ENCODE data around the gene PHGDH.
"Not testable (repeated sequence)": the region's sequence is repeated elsewhere in the genome, so short reads cannot be mapped to it uniquely, and the experiment has no call there.

Gene PHGDH

DNA sequence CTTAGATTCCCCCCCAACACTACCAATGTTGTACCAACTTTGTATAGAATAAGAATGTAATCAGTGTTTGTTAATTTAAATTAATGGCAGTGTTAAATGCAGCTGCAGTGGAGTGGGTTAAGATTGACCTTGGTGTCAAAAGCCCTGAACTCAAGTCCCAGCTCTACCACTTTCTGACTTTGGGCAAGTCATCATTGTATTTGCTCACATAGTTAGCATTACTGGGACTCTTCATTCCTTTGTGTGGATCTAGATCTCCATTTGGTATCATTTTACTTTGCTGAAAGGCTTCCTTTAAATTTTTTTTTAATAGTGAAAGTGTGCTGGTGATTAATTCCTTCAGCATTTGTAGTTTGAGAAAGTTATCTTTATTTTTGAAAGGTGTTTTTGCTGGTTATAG is 22.2 kb upstream of the PHGDH start:
- DNase-seq (ENCODE audit: low read depth): no peak
- no peak overlapping the region for H3K4me3 ChIP-seq (replicated peaks; ENCODE audit: low read depth, low read length)
- TF ChIP-seq, protein P1, sequence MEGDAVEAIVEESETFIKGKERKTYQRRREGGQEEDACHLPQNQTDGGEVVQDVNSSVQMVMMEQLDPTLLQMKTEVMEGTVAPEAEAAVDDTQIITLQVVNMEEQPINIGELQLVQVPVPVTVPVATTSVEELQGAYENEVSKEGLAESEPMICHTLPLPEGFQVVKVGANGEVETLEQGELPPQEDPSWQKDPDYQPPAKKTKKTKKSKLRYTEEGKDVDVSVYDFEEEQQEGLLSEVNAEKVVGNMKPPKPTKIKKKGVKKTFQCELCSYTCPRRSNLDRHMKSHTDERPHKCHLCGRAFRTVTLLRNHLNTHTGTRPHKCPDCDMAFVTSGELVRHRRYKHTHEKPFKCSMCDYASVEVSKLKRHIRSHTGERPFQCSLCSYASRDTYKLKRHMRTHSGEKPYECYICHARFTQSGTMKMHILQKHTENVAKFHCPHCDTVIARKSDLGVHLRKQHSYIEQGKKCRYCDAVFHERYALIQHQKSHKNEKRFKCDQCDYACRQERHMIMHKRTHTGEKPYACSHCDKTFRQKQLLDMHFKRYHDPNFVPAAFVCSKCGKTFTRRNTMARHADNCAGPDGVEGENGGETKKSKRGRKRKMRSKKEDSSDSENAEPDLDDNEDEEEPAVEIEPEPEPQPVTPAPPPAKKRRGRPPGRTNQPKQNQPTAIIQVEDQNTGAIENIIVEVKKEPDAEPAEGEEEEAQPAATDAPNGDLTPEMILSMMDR (IDR thresholded peaks at IDR 0.05; ENCODE audit: low read length, missing control alignments): no peak

DNA sequence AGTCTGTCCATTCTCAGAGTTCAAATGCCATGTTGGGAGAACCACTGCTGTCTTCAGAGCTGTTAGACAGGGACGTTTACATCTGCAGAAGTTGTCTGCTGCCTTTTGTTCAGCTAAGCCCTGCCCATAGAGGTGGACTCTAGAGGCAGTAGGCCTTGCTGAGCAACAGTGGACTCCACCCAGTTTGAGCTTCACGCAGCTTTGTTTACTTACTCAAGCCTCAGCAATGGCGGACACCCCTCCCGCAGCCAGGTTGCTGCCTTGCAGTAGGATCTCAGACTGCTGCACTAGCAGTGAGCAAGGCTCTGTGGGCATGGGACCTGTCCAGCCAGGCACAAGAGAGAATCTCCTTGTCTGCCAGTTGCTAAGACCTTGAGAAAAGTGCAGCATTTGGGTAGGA is 14.9 kb upstream of the PHGDH start:
- not testable (repeated sequence) for H3K4me3 ChIP-seq (replicated peaks; ENCODE audit: low read depth, low read length); DNase-seq (ENCODE audit: low read depth)

DNA sequence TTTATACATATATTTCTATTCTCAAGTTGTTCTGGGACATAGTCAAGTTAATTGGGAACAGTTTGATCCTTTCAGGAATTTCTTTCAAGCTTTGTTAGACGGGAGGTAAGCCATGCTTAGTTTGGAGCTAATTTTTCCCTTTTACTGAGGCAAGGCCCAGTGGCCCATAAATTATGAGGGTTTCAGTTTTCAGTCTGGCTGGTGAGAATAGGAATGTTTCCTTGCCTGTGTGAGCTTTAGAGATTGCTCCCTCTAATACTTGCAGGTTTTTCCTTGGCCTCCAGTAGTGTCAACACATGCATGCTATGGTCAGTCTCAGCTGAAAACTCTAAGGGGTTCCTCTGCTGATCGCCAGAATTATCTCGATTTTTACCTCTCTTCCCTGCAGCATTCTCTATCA is 14.1 kb upstream of the PHGDH start:
- no peak overlapping the region for H3K4me3 ChIP-seq (replicated peaks; ENCODE audit: low read depth, low read length)
- no peak for DNase-seq (ENCODE audit: low read depth)
- TF ChIP-seq, protein P1 (IDR thresholded peaks at IDR 0.05; ENCODE audit: low read length, missing control alignments): no peak

DNA sequence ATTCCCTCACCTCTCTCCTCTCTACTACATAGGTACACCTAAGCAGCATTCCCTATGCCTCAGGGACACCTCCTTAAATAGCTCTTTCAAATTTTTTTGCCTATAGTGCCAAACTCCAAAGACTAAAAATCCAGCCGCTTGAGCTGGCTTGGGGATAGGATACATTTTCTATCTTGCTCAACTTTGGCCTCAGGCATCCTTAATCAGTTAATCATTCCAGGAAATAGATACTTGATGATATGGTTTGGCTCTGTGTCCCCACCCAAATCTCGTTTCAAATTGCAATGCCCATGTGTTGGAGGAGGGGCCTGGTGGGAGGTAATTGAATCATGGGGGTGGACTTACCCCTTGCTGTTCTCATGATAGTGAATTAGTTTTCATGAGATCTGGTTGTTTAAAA is 11.4 kb upstream of the PHGDH start:
- TF ChIP-seq, protein P1 (IDR thresholded peaks at IDR 0.05; ENCODE audit: low read length, missing control alignments): no peak
- no peak overlapping the region for H3K4me3 ChIP-seq (replicated peaks; ENCODE audit: low read depth, low read length)
- no peak for DNase-seq (ENCODE audit: low read depth)

DNA sequence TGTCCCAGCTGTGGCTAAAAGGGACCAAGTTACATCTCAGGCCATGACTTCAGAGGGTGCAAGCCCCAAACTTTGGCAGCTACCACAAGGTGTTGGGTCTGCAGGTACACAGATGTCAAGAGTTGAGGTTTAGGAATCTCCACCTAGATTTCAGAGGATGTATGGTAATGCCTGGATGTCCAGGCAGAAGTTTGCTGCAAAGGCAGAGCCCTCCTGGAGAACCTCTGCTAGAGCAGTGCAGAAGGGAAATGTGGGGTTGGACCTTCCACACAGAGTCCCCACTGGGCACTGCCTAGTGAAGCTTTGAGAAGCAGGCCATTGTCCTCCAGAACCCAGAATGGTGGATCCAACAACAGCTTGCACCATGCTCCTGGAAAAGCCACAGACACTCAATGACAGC is 10.1 kb upstream of the PHGDH start:
- TF ChIP-seq, protein P1 (IDR thresholded peaks at IDR 0.05; ENCODE audit: low read length, missing control alignments): no peak
- H3K4me3 ChIP-seq (replicated peaks; ENCODE audit: low read depth, low read length): no peak overlapping the region
- DNase-seq (ENCODE audit: low read depth): no peak

DNA sequence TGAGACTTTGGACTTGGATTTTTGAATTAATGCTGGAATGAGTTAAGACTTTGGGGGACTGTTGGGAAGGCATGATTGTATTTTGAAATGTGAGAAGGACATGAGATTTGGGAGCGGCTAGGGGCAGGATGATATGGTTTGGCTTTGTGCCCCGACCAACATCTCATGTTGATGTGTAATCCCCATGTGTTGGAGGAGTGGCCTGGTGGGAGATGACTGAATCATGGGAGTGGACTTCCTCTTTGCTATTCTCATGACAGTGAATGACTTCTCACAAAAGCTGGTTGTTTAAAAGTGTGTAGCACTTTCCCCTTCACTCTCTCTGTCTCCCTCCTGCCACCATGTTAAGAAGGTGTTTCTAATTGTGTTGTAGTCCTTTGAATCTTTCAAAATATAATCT is 9.3 kb upstream of the PHGDH start:
- DNase-seq (ENCODE audit: low read depth): peak; percentile 69
- TF ChIP-seq, protein P1 (IDR thresholded peaks at IDR 0.05; ENCODE audit: low read length, missing control alignments): no peak

DNA sequence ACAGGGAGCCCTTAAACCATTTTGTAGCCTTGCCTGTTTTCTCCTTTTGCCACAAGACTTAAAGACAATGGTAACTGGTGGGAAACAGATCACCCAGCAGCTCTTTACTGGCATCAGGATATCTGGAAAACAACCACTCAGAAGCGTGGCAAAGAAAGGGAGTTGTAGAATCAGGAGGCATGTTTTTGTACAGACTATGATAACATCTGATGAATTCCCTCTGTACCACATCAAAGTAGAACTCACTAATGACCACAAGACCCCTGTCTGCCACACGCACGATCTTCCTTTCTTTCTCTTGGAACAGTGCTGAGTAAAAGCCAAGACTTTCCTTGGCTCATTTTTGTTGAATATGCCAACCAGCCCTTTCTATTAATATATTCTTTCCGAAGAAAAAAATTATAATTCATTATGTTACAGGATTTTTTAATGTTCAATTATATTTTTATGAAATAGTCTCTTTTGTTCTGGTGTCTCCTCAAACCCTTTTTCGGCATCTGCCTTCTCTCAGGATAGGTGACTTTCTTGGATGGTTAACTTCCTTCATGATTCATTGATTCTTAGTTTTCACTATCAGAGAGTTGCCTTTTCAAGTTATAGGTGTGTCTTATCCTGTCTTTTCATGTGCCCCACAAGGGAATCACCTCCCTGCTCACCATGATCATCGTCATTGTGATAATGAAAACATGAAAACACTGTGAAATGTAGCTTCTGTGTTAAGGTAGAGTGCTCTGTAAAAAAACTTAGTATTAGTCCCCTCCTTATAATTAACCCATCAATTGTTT is 7.9 kb upstream of the PHGDH start:
- TF ChIP-seq, protein P1 (IDR thresholded peaks at IDR 0.05; ENCODE audit: low read length, missing control alignments): no peak
- no peak for DNase-seq (ENCODE audit: low read depth)

More for the DNA sequence above, 9.3 kb upstream of the PHGDH start:
- no peak overlapping the region for H3K4me3 ChIP-seq (replicated peaks; ENCODE audit: low read depth, low read length)

DNA sequence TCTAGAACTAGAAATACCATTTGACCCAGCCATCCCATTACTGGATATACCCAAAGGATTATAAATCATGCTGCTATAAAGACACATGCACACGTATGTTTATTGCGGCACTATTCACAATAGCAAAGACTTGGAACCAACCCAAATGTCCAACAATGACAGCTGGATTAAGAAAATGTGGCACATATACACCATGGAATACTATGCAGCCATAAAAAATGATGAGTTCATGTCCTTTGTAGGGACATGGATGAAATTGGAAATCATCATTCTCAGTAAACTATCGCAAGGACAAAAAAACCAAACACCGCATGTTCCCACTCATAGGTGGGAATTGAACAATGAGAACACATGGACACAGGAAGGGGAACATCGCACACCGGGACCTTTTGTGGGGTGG is 5.1 kb upstream of the PHGDH start:
- not testable (repeated sequence) for DNase-seq (ENCODE audit: low read depth); H3K4me3 ChIP-seq (replicated peaks; ENCODE audit: low read depth, low read length)

More for the DNA sequence above, 7.9 kb upstream of the PHGDH start:
- no peak overlapping the region for H3K4me3 ChIP-seq (replicated peaks; ENCODE audit: low read depth, low read length)

DNA sequence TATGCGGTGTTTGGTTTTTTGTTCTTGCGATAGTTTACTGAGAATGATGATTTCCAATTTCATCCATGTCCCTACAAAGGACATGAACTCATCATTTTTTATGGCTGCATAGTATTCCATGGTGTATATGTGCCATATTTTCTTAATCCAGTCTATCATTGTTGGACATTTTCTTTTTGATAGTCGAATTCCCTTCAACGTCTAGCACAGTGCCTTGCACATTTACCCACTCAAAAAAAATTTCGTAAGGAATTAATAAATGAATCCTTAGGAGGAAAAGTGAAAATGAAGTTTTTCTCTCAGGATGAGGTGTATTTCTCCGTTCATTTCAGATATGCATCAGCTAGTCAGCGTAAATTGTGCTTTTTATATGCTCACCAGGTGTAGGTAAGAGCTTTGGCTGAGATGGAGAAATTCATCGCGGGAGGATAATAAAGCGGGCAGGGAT is 354 bp upstream of the PHGDH start:
- H3K4me3 ChIP-seq (replicated peaks; ENCODE audit: low read depth, low read length): peak overlapping the region; percentile 67
- DNase-seq (ENCODE audit: low read depth): not testable (repeated sequence)
